ENCODE data around the gene NFATC3.
A peak's percentile ranks its signal among the peaks of the same experiment; 100 is the strongest.

The NFATC3 gene

DNA sequence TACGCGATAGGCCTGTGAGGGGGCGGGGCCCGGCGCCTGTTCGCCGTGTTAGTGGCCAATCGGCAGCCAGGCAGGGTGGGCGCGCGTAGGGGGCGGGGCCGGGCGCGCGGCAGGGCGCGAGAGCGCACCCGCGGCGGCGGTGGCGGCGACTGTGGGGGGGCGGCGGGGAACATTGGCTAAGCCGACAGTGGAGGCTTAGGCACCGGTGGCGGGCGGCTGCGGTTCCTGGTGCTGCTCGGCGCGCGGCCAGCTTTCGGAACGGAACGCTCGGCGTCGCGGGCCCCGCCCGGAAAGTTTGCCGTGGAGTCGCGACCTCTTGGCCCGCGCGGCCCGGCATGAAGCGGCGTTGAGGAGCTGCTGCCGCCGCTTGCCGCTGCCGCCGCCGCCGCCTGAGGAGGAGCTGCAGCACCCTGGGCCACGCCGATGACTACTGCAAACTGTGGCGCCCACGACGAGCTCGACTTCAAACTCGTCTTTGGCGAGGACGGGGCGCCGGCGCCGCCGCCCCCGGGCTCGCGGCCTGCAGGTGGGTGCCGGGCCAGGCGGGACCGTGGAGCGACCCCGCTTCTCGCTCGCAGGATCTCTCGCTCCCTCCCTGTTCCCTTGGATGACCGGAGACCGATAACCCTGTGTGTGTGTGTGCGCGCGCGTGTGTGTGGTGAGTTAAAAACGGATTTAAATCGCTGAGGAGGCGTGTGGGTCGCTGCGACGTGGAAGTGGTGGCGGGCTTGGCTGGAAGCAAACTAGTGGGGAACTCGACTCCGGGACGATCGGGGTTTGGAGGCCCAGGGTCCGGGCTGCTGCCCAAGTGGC lies at the start of gene NFATC3:
Gene NFATC3 (plus strand): TSS at position 112 of the 813 bp plus-strand sequence. CDS start 312 bp downstream, at position 424.
- DNase-seq, result peak; percentile 98 to 99

DNA sequence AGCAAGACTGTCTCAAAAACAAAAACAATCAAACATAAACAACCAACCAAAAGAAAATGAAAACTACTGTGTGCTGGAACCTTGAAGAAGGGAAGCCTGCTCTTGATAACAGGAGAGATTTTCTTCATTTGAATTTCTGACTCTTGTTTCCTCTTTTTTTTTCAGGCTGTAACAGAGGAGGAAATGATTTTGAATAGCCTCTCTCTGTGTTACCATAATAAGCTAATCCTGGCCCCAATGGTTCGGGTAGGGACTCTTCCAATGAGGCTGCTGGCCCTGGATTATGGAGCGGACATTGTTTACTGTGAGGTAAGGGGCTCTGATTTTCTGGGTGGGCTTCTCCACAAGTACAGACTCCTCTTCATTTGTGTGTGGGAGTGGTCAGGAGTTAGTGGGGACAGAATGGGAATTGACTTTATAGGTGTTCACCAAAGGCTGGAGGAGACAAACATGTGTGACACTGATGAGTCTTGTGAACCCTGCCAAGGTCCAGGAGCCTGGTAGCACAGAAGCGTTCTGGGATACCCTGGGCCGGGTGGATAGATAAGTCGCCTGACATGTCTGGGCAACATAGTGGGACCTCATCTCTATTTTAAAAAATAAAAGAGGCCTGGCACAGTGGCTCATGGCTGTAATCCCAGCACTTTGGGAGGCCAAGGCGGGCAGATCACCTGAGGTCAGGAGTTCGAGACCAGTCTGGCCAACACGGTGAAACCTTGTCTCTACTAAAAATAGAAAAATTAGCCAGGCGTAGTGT lies 47.2 kb upstream of the NFATC3 start:
- DNase-seq, result no peak

DNA sequence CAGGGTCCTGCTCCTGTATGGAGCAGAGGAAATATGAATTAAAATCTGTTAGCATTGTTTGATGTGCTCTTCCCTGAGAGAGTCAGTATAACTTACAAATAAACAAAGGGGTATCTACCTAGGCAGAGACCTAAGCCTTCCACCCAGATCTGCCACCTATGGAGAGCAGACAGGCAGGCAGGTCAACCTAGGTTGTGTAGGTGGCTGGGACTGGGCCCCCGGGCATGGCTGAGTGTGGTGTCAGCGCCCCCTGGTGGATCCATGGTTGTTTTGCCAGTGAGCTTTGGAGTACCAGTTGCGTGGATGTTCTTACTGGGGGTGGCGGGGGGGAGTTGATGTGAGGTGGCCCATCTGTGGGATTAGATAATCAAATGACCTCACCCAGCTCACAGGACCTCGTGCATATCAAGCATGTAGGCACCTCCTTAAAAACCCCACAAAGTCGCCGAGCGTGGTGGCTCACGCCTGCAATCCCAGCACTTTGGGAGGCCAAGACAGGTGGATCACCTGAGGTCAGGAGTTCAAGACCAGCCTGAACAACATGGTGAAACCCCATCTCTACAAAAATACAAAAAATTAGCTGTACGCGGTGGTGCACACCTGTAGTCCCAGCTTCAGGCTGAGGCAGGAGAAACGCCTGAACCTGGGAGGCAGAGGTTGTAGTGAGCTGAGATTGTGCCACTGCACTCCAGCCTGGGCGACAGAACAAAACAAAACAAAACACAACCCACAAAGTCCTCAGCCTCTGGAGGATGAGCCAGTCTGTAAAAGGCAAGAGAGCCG lies 44.5 kb upstream of the NFATC3 start:
- peak; percentile 87 to 91 for DNase-seq

DNA sequence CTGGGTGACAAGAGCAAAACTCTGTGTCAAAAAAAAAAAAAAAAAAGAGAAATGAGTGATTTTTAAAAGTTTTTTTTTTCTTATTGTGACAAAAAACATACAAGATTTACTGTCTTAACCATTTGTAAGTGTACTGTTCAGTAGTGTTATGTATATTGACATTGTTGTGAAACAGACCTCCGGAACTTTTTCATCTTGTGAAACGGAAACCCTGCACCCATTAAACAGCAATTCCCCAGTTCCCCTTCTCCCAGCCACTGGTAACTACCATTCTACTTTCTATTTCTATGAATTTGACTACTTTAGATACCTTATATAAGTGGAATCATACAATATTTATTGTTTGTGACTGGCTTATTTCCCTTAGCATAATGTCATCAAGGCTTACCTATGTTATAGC lies 43.4 kb upstream of the NFATC3 start:
- no peak for DNase-seq

DNA sequence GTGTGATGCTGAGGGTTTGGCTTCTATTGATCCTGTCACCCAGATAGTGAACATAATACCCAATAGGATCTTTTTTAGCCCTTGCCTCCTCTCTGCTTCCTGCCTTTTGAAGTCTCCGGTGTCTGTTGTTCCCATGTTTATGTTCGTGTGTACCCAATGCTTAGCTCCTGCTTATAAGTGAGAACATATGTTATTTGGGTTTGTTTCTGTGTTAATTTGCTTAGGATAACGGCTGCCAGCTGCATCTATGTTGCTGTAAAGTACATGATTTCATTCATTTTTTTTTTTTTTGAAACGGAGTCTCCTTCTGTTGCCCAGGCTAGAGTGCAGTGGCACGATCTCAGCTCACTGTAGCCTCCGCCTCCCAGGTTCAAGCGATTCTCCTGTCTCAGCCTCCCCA lies 39.1 kb upstream of the NFATC3 start:
- DNase-seq, result no peak

DNA sequence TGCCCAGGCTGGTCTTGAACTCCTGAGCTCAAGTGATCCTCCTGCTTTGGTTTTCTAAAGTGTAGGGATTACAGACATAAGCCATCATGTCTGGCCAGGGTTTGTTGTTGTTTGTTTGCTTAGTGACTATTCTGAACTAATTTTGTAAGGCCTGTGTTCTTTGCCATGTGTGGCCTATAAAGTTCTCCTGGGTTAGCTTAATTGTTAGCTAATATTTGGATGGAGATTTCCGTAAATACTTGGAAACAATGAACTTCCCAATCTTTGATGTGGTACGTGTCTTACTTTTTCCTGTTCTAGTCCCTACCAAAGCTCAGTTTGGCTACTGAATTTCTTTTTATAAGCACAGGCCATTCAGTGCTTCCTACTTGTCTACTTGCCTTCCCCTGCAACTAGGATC lies 37.2 kb upstream of the NFATC3 start:
- no peak for DNase-seq

DNA sequence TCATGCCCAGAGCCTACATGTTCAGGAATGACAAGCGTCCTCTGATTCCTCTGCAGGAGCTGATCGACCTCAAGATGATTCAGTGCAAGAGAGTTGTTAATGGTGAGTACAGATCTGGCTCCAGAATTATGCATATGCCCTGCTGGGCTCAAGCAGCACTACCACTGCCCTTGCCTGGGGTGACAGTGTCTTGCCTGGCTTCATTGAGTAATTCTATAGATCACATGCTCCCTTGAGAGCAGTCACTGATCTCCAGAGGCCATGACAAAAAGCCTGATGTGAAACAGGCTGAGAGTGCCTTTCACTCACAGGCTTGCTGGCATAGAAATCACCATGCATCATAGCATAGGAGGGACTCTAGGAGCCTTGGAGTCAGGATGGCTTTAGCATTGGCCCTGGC lies 35.7 kb upstream of the NFATC3 start:
- DNase-seq, result no peak

DNA sequence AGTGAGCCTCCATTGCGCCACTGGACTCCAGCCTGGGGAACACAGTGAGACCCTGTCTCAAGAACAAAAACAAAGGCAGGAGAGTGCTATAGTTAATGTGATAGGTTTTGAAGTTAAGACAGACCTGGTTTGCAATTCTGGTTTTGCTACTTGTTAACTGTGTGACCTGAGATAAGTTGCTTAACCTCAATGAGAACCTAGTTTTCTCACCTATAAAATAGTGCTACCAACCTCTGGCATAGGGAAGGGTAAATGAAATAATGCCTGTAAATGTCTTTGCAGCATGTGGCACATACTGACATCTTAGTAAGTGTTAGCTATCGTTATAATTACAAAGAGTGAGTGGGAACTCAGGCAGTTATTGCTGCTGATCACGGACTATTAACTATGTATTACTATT lies 29.8 kb upstream of the NFATC3 start:
- DNase-seq, result no peak

DNA sequence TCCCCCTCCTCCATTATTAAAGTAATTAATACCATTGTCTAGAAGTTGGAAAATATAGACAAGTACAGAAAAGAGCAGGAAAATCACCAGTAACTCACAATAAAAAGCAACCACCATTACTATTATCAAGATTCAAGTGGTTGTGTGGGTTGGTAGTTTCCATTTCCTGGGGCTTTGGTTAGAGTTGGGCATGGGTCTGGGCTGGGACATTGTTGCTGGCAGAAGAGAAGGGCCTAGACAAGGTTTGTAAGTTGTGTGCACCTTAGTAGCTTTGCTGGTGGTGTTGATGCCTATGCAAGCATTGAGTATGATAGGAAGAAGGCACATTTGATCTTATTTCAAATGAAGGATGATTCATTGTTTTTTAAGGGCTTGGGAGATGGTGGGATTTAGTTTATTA lies 25.4 kb upstream of the NFATC3 start:
- no peak for DNase-seq

DNA sequence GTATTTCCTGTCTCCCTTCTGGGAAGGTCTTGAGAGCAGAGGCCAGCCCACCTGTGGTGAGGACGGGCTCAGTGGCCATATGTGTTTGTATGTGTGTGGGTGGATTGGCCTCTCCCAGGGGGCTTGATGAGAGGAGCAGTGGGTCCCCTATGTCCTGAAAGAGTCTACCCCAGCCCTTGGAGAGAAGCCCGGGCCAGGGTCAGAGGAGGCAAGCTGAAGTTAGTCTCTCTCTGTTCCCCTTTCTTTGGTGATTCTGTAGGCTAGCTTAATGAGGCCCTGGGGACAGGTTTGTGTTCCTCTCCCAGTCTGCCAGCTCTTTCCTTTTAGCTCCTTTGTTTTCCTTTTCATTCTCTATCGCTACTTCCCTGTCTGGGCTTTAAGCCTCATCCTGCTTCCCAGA lies 23.8 kb upstream of the NFATC3 start:
- no peak for DNase-seq

DNA sequence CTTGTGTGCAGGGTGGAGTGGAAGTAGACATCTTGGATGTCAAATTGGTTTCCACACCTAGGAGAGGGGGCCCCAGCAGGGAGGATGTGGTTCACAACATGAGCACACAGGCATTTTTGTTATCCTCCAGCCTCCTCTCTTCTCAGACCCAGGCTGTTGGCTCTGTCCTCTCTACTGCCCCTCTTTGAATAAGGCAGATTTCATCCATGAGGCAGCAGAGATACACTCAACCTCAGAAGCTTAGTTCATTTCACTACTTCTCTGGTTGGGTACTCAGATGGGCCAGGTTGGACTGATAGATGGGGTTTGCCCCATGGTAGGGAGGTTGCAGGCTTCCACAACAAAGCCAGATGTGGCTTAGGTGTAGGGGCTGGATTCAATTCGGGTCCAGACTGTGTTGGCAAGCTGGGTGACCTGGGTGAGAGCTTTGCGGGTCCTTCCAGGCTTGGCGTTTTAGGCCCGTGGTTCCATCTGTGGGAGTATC lies 22.2 kb upstream of the NFATC3 start:
- DNase-seq, result no peak

DNA sequence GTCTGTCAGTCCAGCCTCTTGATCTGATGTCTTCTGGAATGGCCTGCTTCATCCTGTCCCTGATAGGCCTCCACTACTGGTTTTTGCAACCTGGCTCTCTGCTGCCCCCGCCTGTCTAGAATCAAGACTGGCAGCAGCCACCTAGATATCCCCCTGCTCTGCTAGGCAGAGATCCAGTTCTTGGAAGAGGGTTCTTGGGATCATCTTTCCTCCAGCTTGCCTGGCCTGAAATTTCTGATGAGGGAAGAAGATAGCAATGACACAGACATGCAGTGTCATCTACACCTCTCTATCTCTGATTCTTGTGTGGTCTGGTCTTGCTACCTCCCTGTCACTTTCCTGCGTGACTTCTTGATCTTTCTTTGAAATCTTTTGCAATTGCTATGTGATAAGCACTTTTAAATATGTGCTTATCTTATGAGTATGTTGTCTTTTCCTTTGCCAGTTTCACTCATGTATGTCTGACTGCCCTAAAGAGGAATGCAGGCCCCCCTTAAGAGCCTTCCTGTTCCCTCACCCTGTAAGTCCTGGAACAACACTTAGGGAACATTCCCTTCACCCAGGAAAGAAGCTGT lies 20.3 kb upstream of the NFATC3 start:
- peak; percentile 66 to 76 for DNase-seq

DNA sequence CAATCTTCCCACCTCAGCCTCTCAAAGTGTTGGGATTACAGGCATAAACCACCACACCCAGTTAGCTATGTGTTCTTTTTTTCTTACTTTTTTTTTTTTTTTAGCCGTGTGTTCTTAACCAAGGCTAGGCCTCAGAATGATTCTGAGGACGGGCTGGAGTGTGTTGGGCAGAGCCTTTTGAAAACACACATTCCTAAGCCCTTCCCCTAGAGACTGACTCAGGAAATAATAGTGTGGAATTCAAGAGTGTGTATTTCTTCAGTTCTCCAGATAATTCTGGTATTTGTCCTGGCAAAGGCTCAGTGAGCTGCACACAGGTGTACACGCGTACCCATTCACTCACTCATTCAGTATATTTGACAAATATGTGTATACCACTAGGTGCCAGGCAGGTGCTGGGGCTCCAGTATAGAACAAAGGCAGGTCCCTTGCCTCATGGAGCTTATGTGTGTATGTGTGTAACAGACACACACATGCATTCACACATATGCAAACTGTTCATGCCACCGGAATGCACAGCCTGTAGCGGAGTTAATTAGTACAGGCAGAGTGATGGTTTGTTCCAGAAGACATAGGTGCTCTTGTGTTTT lies 19.4 kb upstream of the NFATC3 start:
- no peak for DNase-seq

DNA sequence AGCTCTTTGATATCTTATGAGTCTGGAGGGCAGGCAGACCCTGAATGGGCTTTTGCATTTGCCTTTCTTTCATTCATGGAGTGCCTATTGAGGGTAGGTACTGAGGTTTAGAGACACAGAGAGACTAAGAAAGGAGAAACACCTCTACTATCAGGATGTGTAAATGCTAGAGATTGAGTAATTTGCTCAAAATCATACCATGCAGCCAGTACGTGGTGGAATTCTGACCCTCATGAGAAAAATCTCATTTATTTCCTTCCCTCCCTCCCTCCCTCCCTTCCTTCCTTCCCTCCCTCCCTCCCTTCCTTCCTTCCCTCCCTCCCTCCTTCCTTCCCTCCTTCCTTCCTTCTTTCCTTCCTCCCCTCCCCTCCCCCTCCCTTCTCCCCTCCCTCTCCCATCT lies 18.4 kb upstream of the NFATC3 start:
- no peak for DNase-seq

DNA sequence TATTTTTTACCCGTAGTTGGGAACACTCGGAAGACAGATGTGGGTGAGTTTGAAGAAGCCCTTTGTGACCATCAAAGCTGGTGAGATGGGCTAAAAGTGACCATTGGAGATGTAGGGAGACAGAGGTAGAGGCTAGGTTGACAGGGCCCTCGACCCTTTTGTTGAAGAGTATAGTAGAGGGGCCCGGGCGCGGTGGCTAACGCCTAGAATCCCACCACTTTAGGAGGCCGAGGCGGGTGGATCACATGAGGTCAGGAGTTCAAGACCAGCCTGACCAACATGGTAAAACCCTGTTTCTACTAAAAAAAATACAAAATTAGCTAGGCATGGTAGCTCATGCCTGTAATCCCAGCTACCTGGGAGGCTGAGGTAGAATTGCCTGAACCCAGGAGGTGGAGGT lies 16.2 kb upstream of the NFATC3 start:
- no peak for DNase-seq

DNA sequence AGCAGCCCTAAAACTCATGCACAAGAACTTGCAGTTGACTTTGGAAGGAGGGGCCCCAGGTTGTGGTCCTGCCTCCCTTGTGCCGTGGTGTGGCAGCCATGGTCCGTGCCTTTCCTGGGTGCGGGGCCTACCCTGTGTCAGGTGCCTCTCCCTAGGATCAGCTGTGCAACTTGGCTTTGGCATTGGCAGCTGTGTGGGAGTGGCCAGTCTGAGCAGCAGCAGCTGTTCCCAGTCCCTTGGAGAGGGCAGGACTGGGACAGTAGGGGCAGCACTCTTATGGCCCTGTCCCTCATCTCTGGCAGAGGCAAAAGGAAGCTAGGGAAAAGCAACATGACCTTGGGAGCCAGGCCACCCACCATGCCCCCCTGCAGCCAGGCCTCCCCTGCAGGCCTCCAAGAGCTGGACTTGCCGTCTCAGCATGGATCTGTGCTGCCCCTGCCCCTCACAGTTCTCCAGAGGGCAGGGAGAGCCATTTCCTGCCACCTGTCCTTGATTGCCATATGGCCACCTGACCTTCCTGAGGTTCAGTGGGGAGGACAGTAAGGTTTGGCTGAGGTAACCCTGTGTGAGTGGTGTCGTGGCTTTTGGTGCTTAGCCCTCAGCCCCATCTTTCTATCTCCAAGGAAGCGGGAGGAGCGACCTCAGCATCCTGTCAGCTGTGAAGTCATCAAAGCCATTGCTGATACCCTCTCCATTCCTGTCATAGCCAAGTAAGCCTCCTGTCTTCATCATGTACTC lies 15.5 kb upstream of the NFATC3 start:
- peak in 1 of 2 donors; percentile 35 for DNase-seq

DNA sequence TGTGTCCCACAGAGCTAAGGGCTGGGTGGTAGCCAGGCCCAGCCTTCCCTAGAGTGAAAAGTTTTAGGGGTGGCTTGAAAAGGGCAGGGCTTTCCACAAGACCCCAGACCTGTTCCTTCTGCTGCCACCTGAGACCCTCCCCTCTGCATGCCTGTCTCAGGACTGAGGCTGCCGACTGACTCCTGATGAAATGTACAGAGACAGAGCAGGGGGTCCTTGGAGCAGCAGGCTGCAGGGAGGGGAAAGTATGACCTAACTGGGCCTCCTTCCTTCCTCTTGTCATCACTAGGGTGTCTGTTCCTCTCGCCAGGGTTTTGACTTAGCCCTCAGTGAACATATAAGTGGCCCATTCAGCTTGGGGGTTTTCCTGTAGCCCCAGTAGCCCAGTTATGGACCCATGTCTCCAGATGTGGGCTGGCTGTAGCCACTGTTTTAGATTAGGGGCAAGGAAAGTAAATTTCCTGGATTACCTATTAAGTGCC lies 14.9 kb upstream of the NFATC3 start:
- no peak for DNase-seq

DNA sequence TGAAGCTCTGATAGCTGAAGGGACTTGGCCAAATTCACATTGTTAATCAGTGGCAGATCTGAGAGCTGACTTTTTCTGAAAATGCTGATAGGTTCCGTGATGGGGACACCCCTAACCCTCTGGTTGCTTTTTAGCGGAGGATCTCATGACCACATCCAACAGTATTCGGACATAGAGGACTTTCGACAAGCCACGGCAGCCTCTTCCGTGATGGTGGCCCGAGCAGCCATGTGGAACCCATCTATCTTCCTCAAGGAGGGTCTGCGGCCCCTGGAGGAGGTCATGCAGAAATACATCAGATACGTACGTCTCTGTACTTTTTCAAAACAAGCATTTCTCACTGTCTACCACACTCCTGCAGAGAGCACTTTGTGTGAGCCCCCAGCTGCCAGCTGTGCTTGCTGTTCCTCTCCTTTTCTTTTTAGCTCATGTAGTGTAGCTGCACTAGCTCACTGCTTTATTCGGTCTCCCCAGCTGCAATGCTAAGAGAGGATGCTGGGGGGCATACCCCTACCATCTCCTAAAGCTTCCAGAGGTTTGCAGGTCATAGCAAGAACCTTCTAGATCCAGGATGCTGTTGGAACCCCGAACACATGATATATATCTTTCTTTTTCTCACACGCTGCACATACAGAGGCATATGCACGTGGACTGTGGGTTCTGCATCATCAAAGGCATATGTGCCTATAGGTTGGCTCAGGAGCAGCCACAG lies 14.2 kb upstream of the NFATC3 start:
- no peak for DNase-seq

DNA sequence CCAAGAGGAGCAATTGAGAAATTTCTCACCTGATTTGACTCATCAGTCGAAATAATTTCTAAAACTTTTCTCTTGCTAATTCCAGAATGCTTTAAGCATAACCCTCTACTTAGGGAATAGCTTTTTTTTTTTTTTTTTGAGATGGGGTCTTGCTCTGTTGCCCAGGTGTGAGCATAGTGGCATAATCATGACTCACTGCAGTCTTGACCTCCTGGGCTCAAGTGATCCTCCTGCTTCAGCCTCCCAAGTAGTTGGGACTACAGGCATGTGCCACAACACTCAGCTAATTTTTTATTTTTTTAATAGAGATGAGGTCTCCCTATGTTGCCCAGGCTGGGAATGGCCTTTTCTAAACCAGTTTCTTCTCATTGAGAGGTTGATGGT lies 13.7 kb upstream of the NFATC3 start:
- DNase-seq, result no peak

DNA sequence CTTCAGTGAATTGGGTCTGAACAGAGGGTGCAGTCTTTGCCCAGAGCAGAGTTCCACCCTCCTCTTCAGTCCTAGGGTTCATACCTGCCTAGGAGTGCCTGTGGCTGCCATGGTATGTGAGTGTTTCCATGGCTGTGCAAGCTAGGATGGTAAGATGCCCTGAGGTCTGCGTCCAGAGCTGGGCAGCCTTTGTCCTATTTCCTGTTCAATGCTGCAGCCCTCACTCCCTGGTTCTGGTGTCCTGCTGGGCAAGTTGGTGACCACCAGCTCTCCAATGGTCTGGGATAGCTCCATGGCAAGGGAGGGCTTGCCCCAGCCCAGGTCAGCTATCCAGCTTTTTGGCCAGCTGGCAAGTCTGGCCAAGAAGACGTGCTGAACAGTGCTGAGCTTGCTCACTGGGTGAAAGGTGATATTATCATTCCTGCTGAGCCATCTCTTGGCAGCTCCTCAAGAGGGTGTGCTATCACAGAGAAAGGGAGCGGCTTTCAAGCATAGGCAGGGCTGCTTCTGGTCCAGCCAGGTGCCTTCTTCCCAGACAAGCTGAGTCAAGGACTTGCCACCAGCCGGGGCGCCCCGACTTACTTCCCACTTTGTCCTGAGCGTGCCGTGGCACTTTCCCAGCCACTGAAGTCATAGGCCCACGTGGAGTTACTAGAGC lies 13.0 kb upstream of the NFATC3 start:
- DNase-seq, result no peak
